Ecto neural progenitor cell (in vitro differentiated cells): ENCODE results near the gene HASPIN.

Experiments used
- DNase-seq: peaks from one replicate; pipeline ENCODE4 v3.0.0-alpha.2; 2018; ENCODE audit warnings: low spot score

HASPIN gene

DNA sequence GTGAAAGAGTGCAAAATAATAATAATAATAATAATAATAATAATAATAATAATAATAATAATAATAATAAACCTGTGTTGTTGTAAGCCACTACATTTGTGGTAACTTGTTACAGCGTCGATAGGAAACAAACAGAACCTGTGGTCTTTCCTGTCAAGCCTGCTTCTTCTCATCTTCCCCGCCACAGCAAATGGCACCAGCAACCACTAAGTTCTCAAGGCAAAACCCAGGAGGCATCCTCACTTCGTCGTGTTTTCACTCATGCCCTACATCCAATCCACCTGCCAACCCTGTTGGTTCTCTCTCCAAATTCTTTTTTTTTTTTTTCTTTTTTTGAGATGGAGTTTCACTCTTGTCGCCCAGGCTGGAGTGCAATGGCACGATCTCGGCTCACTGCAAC, 43.1 kb downstream of the HASPIN start:
- DNase-seq: no peak

GRCh38 chr17:3768341-3768740, 44.6 kb downstream of the HASPIN start:
- DNase-seq: no peak

DNA sequence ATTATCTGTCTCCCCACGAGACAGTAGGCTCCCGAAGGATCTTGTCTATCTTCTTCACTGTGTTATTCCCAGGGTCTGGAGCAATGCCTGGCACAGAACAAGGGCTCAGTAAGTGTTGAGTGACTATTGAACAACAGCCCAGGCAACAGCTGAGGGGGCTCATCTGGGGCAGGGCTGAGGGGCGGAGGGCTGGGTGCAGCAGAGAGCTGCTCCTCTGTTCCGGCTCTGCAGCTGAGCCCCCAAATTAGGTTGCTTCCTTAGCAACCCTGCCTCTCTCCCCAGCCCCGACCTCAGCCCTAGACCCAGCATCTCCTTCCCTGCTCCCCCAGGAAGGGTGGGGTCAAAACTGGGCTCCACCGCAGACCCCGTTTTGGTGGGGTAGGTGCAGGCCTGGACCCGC, 45.1 kb downstream of the HASPIN start:
- DNase-seq: no peak

DNA sequence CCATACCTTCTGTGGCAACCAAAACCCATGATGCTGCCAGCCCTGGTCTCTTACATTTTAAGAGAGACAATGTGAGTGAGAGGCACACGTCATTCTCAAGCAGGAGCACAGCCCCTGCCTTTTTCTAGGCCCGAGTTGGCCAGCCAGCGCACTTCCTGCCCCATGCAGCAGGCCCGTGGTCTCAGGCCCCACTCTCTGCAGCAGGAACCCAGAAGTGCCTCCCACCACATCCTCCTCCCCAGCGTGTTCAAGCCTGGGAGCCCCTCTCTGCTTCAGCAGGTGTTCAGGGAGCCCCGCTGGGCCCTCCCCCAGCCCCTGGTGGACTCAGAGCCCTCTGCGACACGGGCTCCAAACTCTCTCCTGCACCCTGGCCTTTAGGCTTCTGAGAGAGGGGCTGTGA, 46.8 kb downstream of the HASPIN start:
- no peak for DNase-seq

DNA sequence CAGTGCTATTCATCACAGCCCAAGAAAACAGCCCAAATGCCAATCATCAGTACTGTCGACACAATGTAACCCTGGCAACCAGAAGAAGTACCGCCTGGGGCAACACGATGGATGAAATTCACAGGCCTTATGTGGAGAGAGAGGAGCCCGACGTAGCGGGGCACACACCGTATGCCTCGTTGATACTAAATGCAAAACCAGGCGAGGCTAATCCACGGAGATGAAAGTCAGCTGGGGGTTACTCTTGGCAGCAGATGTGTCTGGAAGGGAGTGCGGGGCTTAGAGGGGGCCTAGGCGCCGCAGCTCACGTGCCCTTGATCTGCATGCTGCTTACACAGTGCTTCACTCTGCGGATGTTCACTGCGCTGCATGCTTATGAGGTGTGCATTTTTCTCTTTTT, 47.4 kb downstream of the HASPIN start:
- DNase-seq: no peak

DNA sequence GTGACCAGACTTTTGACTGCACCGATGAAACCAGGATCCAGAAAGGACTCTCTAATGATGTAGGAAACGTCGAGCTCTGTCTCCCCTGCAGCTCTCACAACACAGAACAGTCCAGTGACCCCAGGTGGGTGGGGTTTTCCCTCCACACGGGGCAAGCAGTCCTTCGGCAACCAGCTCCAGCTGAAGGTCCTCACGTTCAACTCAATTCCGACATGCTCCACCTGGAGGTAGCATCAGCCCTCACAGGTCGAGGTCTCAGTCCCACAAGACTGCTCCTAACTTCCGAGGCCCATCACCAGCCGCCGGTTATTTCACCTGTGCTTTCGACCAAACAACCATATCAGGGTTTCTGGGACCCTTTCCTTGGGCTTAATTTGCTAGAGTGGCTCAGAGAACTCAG, 49.1 kb downstream of the HASPIN start:
- no peak for DNase-seq

DNA sequence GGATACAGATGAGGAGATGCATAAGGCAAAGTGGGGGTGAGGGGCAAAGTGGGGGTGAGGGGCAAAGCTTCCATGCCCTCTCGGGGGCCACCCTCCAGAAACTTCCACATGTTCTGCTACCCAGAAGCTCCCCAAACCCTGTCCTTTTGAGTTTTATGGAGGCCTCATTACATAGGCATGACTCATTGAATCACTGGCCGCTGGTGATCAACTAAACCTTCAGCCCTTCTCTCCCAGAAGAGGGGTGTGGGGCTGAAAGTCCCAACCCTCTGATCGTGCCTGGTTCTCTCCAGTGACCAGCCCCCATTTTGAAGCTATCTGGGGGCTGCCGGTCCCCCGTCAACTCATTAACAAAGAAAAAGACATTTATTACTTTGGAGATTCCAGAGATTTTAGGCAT, 49.8 kb downstream of the HASPIN start:
- DNase-seq: no peak

DNA sequence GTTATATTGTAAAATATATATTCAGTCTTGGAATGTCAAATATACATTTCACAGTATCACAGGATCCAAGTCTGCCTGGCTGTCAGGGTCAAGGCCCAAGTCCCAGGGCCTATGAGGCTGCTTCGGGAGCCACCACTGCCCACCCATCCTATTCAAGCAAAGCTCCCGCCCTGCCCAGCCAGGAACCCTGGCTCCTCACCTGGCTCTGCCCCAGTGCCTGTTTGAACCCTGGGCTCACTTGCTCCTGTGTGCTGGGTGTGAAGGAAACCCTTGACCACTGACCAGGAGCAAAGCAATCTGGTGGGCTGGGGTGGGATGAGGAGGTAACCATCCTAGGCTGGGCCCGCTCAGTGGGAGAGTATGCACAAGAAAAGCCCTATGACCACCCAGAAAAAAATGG, 50.3 kb downstream of the HASPIN start:
- no peak for DNase-seq
